Myocyte (in vitro differentiated cells): ENCODE data around the gene BSPRY. TPM values are rescaled to one million over a fixed set of nuclear protein-coding genes. Genes with fewer than 3 reads are reported as not detected.
A peak's percentile ranks its signal among the peaks of the same experiment; 100 is the strongest.
"Not testable (repeated sequence)": the region's sequence is repeated elsewhere in the genome, so short reads cannot be mapped to it uniquely, and the experiment has no call there.

Experiments
- DNase-seq: peaks from one replicate; pipeline ENCODE4 v3.0.0-alpha.2; 2012; ENCODE audit warnings: low read depth
- total RNA-seq: library from RNA; depleted of rRNA; stranded (reverse); fragments of >200 nt; gene quantifications from 2 replicates; pipeline ENCODE4 v1.2.3, GENCODE V29; 2014

The BSPRY gene
- total RNA-seq, 1 donor from 2014 or later = not detected

DNA sequence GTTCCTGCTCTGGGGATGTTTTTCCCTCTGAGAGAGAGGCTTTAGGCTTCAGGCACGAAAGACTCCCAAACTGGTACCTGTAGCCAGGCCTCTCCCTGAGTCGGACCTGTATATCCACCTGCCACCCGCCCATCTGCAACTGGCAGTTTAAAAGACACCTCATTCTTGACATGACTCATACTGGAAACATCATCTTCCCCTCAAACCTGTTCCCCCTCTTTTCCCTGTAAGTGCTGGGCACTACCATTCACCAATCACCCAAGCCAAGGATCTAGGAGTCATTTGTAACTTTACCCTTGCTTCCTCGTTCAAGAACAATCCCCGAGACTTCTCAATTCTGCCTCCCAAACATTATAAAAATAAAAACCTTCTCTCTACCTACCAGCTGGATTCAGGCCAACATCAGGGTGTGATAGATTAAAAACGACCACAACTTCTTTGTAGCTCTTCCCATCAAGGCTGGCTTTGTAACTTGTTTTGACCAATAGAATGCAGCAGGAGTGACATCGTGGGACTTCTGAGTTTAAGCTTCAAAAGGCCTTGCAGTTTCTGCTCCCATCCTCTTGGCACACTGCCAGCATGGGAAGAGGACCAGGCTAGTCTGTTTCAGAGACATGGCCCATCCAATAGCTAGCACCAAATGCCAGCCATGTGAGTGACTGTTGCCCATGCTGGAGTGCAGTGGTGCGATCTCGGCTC is 7.5 kb upstream of the BSPRY start:
- DNase-seq = no peak

DNA sequence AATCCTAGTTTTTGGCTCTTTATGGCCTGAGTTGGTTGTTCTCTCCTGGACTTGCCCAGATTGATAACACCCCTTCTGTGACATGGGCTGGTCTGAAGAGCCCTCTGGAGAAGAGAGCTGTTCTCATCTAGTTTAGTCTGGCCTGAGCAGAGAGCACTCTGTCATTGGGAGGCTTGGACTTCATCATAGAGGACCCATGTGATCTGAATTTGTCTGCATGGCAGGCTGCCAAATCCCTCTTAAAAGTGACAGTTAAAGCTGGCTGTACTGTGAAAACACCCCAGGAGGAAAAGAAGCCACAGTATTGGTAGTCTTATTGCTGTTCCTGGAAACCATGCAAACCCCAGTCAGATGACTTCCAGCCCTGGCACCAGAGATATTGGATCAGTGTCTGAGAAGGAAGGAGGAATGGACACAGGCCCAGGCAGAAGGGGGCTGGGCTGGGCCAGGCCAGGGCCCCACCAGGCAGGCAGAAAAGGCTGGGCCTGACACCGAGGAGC is 5.6 kb upstream of the BSPRY start:
- DNase-seq = peak; percentile 63

DNA sequence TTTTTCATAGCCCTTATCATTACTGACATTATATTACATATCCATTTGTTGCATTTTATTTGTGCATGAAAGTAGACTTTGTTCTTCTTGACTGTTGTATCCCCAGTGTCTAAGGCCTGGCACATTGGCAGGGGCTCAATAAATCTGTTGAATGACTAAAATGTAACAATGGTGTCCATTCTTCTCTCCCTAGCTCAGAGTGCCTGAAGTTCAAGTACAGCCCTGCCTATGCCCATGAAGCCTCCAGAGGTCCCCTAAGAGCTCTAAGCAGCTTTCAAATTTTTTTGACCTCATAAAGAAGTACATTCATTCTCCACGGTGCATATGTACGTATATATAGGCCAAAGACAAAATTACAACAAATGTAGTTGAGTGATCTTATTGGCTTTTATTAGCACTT is 4.2 kb upstream of the BSPRY start:
- DNase-seq = no peak

DNA sequence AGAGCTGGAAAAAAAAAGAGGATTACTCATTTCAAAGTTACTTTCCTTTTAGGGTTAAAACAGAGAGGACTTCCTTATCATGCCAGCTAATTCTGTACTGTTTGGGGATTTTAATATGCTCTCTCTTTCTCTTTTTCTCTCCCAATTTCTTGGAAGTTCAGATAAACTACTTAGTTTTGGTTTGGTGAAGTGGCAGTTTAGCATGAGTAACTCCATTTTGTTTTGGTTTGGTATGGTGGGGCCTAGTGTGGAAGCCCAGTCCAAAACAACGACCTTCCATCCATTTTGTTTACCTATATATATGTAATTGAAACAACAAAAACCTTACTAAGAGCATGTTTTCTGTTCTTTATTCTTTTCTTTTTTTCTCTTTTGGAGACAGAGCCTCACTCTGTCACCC is 3.7 kb upstream of the BSPRY start:
- no peak for DNase-seq

DNA sequence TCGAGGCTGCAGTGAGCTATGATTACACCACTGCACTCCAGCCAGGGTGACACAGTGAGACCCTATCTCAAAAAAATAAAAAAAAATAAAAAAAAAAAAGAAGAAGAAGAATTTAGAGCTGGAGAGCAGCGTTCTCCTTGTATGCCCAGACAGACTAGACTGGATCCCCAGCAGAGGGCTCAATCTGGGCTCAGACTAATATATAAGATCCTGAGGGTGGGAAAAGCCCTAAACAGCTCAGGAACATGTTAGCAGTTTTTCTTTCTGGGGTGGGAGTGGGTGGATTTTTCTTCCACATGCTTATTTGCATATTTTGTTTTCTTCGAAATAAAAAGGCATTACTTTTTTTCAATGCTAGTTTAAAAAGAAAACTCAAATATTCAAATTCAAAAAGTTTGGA is 904 bp upstream of the BSPRY start:
- DNase-seq = no peak

DNA sequence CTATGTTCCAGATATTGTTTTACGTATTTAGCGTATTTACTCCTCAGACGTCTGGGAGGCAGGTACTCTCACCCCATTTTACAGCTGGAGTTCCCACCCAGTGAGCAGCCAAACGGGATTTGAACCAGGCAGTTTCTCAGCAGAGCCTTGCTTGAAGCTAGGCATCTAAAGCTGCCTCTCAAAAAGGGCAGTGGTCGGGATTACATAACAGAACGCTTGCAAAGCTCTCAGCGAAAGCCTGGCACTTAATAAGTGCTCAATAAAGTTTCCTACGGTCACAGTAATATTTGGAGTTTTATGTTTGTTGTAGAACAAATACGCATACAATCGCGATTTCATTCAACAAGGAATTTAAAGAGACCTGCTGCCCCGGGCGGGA is 286 bp upstream of the BSPRY start:
- DNase-seq = no peak

DNA sequence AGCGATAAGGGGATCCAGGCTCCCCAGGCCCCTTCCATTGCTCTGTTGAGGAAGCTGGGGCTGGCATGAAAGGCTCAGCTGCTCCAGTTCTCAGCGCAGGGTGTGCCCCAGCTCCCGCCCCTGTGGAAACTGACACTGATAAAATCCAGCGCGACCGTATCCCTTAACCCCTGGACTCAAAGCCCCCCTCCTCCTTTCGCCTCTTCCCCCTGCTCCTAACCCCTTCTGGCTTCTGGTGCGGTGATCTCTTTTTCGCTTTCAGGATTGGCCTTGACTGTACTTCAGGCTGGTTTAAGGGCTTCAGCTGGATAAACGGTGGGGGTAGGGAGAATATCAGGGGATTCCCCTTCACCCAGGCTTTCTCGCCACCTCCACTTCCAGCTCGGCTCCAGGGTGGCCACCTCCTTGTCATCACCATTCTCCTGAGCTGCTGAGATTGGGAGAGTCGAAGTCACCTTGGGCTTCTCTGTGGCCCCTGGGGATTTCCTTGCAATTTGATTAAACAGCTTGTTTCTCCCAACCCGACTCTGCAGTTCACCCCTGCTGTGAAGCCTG is 843 bp downstream of the BSPRY start:
- no peak for DNase-seq

DNA sequence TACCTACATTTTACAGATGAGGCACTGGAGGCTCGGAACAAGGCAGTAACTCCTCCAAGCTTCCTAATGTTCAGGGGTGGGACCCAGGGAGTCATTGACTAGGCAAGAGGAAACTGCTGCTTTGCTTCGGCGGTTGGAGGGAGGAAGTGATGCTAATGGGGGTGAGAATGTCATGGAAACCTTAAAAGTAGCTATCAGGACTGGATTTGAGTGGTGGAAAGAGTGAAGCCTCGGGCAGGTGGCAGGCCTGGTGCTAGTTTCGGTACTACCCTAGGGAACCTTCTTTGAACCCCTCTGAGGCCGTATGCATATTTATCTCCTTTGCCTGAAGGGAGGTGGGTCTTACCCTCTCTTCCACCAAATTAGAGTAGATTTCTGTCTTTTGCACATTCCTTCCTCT is 1.6 kb downstream of the BSPRY start:
- DNase-seq = no peak

DNA sequence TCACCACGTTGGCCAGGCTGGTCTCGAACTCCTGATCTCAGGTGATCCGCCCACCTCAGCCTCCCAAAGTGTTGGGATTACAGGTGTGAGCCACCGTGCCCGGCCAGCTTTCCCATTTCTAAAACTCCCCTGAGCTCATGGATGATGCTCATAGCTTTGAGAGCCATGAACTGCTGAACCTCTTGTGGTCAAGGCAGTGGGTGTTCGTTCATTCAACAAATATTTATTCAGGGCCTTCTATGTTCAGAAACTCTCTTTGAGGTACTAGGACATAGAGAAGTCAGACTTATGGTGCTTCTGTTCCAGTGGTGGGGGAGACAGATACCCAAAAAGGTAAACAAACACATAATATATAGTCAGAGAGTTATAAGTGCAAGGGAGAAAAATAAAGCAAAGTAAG is 2.7 kb downstream of the BSPRY start:
- DNase-seq = no peak

DNA sequence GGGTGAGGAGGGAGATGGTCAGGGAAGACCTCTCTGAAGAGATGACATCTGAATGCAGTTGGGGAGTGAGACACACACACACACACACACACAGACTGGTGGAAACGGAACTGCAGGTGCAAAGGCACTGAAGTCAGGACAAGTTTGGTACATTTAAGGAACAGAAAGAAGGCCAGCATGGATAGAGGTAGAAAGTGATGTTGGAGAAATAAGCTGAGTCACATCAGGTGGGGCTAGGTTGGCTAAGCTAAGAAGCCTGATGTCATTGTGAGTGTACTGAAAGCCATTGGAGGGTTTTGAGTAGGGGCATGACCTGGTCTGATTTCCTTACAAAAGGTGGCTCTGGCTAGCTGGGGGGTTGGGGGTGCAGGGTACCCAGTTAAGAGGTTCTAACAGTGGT is 3.1 kb downstream of the BSPRY start:
- no peak for DNase-seq

DNA sequence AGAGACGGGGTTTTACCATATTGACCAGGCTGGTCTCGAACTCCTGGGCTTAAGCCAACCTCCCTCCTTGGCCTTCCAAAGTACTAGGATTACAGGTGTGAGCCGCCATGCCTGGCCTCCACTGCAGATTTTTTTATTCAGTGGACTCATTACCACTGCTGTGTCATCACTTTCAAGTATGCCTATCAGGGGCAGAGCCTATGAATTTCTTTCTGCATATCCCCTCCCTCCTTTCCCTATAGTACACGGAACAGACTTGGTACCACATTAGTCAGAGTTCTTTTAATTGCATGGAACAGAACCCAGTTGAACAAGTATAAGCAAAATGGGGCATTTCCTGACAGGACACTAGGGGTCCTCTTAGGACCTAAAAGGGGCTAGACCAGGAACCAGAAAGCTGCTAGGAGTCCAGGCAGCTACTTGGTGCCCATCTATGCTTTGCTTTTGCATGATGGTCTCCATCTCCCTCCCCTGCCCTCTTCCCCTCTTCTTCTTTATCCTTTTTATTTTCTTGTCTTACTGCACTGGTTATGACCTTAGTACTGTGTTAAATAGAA is 5.8 kb downstream of the BSPRY start:
- DNase-seq = no peak

DNA sequence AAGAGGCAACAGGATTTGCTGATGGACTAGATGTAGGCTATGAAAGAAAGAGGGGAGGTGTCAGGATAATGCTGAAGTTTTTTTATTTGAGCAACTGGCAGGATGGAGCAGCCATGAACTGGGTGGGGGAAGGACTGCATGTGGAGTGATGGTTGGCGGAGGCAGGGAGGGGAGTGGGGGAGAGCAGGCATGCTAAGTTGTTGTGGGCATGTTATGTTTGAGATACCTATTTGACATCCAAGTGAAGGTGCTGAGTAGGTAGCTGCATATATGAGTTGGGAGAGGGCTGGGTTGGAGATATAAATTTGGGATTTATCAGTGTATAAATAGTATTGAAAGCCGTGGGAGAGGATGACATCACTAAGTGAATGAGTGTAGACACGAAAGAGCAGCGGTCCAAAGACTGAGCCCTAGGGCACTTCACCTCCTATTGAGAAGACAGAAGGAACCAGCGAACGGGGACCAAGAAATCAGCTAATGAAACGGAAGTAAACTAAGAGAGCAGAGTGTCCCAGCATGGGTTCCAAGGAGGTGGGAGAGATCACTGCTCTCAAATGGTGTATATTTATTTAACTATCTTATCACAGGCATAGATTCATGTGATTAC is 7.4 kb downstream of the BSPRY start:
- no peak for DNase-seq

DNA sequence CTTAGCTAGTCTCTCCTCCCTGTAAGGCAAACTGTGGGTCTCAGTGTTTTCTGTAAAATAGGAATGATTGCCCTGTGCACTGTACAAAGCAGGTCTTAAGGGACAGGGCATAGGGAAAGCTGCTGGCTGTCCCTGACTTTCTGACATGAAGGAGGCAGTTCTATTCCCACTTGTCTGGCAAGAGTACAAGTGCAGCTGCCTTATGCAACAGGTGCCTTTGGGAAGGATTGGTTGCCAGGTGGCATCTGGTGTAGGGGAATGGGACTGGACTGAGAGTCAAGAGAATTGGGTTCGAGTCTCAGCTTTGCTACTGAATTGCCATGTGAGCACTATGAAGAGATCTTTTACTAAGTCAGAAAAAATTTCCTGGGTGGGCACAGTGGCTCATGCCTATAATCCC is 10.0 kb downstream of the BSPRY start:
- peak; percentile 89 for DNase-seq

DNA sequence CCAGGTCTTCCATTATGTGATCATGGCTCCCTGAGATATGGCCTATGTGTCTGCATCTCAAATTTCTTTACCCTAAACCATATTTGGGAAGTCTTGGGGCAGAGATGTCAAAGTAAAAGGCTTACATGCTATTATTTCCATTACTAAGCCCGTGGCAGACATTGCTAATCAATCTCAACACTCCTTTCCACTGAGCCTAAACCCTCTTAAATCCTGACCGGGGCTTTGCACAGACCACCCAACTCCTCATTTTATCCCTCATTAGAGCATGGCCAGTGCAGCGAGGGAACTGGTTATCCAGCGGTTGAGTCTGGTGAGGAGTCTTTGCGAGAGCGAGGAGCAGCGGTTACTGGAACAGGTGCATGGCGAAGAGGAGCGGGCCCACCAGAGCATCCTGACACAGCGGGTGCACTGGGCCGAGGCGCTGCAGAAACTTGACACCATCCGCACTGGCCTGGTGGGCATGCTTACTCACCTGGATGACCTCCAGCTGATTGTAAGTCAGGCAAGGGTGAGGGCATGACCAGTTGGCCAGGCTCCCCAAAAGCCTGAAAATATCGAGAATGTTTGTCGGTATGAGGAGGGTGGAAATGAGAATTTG is 11.0 kb downstream of the BSPRY start:
- no peak for DNase-seq

DNA sequence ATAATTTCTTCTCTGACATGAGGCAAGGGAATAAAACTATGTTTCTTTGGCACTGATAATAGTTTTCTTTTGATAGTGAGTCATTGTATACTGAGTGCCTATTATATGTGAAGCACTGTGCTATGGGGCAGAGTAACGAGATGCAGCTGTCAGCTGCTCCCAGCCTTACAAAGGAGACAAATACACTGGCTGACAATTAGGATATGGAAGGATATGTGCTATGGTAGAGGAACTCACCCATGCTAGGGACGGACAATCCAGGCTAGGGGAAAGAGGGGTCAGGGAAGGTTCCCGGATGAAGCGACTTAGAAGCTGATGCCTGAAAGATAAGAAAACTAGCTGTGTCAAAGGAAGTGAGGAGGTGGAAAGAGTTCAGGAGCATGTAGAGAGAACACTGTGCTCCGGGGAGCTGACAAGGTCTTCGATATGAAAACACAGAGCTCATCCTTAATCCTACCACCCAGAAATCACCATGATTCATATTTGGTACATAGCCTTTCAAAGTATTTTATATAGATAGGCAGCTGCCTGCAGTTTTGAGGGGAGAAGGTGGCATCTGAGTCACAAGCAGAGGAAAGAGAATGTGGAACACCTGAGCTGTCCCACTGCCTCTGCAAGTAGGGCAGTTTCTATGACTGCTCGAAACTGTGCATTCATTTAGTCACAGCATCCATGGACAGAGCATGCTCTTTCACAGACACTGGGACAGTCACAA is 12.1 kb downstream of the BSPRY start:
- DNase-seq = no peak

DNA sequence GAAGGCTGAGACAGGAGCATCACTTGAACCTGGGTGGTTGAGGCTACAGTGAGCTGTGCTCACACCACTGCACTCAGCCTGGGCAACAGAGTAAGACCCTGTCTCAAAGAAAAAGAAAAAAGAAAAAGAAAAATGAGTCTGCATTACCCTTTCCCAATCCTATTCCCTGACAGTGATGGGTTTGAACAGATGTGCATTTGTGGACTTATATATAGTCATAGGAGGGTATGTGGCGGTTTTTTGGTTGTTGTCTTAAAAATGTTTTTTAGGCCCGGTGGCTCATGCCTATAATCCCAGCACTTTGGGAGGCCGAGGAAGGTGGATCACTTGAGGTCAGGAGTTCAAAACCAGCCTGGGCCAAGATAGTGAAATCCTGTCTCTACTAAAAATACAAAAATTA is 14.0 kb downstream of the BSPRY start:
- peak; percentile 40 for DNase-seq

DNA sequence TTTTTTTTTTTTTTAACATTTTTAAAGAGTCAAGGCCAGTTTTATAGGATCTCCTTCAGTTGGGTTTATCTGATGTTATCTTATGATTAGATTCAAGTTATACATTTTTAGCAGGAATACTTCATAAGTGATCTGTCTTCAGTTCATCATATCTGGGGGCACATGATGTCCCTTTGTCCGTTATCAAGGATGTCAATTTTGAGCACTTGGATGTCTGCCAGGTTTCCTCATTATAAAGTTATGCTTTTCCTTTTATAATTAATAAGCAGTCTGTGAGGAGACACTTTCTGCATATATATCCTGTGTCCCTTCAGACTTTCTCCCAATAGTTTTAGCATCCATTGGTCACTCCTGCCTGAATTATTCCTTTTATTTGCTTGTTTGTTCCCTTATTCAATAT is 15.6 kb downstream of the BSPRY start:
- DNase-seq = no peak

DNA sequence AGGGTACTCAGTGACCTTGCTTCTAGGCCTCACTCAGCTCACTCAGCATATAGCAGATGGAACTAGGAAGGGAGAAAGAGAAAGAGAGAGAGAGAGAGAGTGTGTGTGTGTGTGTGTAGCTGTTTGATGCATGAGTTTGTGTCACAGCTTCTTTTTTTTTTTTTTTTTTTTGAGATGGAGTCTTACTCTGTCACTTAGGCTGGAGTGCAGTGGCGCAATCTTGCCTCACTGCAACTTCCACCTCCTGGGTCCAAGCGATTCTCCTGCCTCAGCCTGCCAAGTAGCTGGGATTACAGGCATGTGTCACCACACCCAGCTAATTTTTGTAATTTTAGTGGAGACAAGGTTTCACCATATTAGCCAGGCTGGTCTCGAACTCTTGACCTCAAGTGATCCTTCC is 16.3 kb downstream of the BSPRY start:
- DNase-seq = not testable (repeated sequence)

DNA sequence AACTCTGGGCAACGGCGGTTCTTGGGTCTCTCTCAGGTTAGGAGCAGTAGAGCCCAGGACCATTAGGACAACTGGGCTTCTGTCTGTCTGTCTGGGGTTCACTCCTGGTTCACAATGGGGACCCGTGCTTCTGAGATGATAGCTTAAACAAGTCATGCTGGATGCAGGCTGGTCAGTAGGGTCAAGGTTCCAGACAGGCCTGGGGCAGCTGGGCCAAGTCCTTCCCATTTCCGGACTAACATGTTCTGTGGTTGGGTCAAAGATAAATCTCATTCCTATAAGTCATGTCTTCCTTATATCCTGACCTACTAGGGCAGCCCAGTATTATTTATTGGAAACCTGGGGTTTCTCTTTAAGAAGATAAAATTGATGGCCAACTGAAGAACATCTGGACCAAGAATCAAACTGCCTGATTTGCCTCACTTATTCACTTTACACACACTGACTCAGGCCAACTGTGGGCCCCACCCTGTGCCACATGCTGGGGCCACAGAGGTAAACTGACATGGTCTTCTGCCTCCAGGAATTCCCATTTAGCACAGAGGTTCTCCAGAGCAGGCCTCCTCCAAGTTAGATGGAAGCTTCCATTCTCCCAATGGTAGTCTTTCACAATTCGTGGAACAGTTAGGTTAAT is 19.1 kb downstream of the BSPRY start:
- no peak for DNase-seq

DNA sequence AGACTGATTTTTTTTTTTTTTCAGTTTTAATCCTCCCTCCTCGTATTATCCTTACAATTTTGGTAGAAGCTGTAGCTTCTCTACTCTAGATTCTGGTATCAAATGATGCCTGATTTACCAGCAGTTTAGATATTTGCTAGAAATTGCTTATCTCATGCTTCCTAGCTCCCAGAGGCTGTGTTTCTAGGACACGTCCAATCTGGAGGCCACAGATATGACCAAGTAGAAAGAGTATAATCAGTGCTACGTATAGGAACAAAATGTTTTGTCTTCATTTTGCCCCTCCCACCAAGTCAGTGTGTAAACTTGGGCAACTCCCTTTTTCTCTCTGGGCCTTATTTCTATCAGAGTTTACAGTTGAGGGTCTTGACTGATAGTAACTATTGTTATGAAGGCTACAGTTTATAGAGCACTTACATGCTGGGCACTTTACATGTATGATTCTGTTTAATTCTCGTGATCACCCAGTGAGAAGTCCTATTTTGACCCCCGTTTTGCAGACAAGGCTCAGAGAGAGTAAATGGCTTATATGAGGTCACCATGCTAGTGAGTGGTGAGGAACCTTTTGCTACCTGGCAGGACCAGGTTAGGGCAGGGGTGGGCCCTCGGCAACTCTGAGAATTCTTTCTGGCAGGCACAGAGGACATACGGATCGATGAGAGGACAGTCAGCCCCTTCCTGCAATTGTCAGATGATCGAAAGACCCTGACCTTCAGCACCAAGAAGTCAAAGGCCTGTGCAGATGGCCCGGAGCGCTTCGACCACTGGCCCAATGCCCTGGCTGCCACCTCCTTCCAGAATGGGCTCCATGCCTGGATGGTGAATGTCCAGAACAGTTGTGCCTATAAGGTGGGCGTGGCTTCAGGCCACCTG is 19.9 kb downstream of the BSPRY start:
- DNase-seq = peak; percentile 58
